SIG-M5 (cell line): Measurements from ENCODE around the gene STIMATE.

Experiments used
- DNase-seq: peaks from one replicate; lab custom pipeline; 2025; lab: John Stamatoyannopoulos, UW

The STIMATE gene

GRCh38 chr3:52841211-52841980 is 56.0 kb downstream of the STIMATE start:
- DNase-seq = no peak

DNA sequence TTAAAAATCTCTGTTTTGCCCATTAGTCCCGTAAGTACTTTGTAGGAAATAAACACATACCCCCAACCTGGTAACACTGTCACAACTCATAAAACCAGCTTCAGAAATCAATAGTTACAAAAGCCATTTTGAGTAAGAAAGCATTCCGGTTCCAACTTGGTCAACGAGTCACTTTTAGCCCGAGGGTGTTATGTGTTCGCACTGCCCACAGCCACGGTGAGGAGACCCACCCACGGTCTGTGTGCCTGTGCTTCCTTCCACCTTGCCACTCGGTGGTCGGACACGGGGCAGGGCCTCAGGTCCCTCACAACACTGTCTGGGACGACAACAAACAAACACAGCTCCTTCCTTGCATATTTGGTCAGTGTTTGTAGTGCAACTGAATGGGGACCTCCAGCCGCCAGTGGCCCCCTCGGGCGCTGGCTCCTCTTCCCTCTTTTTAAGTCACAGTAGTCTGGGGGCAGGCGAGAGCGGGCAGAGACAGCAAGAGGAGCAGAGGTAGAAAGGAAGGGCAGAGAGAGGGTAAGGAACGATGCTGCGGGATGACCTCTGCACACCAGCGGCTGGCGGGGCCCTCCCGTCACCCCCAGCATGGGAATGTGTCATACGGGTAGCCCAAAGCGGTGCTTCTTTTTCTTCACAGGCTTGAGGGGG is 57.3 kb downstream of the STIMATE start:
- no peak for DNase-seq

- no peak for DNase-seq
Measured at GRCh38 chr3:52839268-52839575, 58.1 kb downstream of the STIMATE start.

- no peak for DNase-seq
Measured at GRCh38 chr3:52838561-52839267, 58.6 kb downstream of the STIMATE start.

DNA sequence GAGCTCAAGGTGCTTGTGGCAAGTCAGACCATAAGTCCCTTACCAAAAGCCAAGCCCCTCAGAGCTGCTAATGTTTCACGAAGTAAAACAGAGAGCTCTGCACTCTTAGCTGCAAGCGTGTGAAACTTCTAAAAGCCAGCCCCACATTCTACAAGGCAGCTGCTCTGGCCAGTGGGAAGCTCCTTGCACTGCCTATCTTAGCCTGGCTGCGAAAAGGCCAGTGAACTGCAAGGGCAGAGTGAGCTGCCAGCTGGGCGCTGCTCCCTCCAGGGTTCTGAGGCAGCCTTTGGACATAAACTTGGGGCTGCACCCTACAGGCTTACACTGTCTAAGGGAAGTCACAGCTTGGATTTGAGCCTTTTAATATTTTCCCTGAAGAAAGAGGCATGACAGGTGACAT is 60.4 kb downstream of the STIMATE start:
- no peak for DNase-seq

- no peak for DNase-seq
Measured at GRCh38 chr3:52836471-52836845, 60.9 kb downstream of the STIMATE start.

DNA sequence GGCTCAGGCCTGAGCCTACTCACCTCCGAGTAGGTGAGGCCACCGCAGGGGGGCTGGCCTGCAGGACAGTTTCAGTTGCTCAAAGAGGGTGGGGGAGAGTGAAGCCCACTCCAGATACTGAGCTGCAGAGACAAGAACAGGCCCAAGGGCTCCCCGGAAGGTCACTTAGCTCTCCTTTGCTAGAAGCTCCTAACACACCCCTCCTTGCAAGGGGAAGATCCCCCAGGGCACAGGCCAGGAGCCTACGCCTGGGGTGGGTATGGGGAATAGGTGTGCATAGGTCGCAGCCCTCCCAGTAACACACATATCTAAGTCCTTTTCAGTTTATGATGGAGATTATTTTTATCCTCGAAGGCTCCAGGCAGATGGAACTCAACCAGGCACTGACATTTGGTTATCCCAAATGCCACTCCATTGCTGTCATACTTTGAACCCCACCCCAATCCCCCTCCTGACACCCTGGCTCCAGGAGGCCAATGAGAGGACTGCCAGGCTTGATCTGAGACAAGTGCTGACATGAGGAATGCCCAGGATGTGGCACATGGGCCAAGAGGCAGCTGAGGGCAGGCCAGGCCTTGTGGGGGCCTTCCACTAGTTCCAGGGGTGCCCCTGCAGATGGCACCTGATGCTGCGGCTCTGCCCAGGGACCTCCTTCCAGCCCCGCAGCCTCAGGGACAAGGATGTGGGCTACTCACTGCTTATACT is 61.4 kb downstream of the STIMATE start:
- DNase-seq = no peak

GRCh38 chr3:52834871-52835501 is 62.4 kb downstream of the STIMATE start, which contains the start of gene MUSTN1:
Gene MUSTN1, minus strand, starts transcription at chr3:52835019. Its CDS starts 71 bp downstream, at chr3:52834948.
- no peak for DNase-seq

DNA sequence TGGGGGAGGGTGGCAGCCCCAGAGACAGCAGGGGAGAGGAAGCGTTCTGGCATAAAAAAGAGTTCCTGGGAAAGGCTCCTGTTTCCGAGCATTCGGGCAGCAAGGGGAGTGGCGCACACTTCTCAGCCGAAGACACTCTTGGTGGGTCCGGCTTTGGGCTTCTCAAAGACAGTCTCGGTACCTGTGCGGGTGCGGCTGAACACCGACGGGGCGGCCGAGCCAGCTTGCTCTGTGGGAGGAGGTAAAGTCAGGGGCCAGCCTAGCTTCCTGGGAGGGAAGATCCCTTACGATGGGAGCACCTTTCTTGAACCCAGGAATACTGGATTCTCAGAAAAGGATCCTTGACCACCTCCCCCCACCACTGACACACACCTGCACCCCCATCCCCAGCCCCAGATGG is 64.1 kb downstream of the STIMATE start:
- no peak for DNase-seq

DNA sequence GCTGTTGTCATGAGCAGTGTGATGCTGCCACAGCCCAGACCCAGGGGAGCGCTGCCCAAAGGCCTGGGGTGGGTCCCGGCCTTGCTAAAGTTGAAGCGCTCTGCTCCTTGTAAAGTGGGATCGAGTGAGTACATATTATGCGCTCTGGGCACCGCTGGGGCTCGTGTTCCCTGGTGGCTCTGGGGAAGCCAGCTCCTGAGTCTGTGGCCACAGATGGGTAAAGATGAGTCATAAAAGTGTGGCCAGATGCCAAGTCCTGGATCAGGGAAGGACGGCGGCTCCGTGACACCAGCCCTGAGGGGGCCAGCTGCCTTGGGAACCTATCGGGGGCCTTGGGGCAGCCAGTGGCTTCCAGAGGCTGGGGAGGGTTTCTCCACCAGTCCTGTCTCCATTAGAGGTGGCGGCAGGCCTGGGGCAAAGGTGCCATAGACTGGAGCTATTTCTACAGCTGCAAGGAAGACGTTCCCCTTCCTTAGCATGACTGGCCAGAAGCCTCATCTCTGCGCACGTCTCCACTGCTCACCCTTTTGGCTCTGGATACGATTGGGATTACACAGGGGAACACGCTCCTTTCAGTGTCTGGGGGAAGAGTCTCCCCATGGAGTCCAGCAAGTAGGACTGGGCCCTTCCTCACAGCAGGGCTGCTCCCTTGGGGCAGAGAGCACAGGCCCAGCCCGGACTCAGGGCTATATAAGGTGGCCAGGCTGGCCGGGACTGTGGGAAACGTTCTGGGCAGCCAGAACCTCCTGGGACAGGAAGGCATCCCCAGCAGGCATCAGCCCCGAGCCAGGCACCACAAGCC is 65.6 kb downstream of the STIMATE start:
- no peak for DNase-seq

DNA sequence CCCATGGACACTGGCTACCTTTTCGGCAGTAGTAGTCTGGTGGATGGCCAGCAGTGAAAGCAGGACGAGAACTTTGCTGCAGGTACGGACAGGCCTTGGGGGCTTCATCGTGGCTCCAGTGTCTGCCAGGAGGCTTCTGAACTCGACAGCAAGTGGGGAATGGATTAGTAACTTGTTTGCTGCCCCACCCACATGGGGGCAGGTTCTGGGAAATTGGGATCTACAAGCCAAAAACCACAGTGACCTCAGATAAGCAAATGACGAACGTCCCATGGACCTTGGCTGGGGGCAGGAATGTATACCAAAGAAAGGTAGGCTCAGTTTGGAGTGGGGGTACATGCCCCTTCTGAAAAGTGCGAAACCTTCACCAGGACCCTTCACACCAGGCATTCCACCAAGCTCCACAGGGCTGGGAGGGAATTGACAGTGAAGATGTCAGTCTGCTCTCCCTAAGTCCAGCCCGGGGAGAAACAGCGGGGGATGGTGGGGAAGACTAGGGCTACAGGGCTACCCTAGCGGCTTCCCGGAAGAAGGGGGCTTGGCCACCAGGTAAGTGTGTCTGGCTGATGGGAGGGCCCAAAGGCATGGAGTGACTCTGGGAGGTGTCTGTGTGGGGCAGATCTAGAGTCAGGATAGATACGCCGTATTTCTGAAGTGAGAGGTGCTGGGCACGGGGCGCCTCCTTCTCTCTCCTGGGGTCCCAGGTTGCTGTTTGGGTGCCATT is 66.7 kb downstream of the STIMATE start, which contains the start of gene ITIH4:
ITIH4 (minus strand) TSS at position 138 of the 724 bp plus-strand sequence; CDS start at position 108, 30 bp downstream.
- DNase-seq = no peak

- DNase-seq = no peak
Measured at GRCh38 chr3:52829906-52830463, 67.4 kb downstream of the STIMATE start.

DNA sequence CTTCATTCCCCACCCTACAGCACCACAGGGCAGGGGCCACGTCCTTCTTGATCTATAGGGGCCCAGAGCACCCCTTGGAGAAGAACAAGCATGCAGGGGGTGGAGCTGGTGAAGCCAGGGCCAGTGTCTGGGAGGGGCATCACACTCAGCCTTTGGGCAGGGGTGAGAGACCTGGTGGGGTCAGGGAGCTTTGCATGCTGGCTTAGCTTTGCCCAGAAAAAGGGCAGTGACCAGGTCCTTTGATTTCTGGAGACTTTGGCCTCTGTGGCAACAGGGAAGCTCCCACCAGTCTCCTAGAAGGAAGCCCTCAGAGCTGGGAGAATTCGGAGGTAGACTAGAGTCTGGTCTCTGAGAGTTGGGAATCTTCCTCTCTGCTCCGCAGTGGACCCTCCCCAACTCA is 67.9 kb downstream of the STIMATE start:
- no peak for DNase-seq

- DNase-seq = no peak
Measured at GRCh38 chr3:52827866-52828376, 69.4 kb downstream of the STIMATE start.

- DNase-seq = no peak
Measured at GRCh38 chr3:52827441-52827840, 69.9 kb downstream of the STIMATE start.

GRCh38 chr3:52824037-52824436 is 73.3 kb downstream of the STIMATE start:
- no peak for DNase-seq

- no peak for DNase-seq
Measured at GRCh38 chr3:52822363-52822762, 75.0 kb downstream of the STIMATE start.

GRCh38 chr3:52820736-52821135 is 76.6 kb downstream of the STIMATE start:
- DNase-seq = no peak

- no peak for DNase-seq
Measured at GRCh38 chr3:52819936-52820335, 77.4 kb downstream of the STIMATE start.

- DNase-seq = no peak
Measured at GRCh38 chr3:52817860-52818259, 79.5 kb downstream of the STIMATE start.
